CD14-positive monocyte (primary cell): Measurements from ENCODE around the gene GALNTL6. TPM values are rescaled to one million over a fixed set of nuclear protein-coding genes. Genes with fewer than 3 reads are reported as not detected.

Experiments
- DNase-seq, 3 donors: peaks; one replicate each; pipeline ENCODE4 v3.0.0-alpha.2; 2011 to 2022
- H2AFZ ChIP-seq: 2 replicates; pipeline ENCODE4 v1.6.0; 2012; ENCODE audit warnings: mild to moderate bottlenecking, low read depth, low read length, inconsistent platforms; ENCODE audit not compliant: insufficient read depth, poor library complexity, severe bottlenecking
- H3K27ac ChIP-seq, 2 donors: 1 replicate in 1 of 2; 2 replicates in 1 of 2; pipeline ENCODE4 v1.5.1; 2012 to 2013; ENCODE audit warnings: low read length in 2 of 2, control low read depth in 1 of 2, inconsistent platforms in 1 of 2, low read depth in 1 of 2, mild to moderate bottlenecking in 1 of 2
- H3K27me3 ChIP-seq, 2 donors: one replicate each; pipeline versions ENCODE4 v1.6.0 to v1.6.1; 2011 to 2013; ENCODE audit warnings: low read length in 2 of 2; ENCODE audit not compliant: control insufficient read depth in 2 of 2, insufficient read depth in 2 of 2
- H3K36me3 ChIP-seq, 2 donors: replicated peaks in 1 of 2; 1 replicate in 1 of 2; 2 replicates in 1 of 2; pipeline versions ENCODE4 v1.5.1 to v1.6.1; 2012 to 2013; ENCODE audit warnings: low read length in 2 of 2, control low read depth in 1 of 2, inconsistent platforms in 1 of 2, mild to moderate bottlenecking in 1 of 2; ENCODE audit not compliant: insufficient read depth in 2 of 2, control insufficient read depth in 1 of 2
- H3K4me1 ChIP-seq, 2 donors: 1 replicate in 1 of 2; 2 replicates in 1 of 2; pipeline versions ENCODE4 v1.5.1 to v1.6.1; 2012 to 2013; ENCODE audit warnings: low read length in 2 of 2, control low read depth in 1 of 2, inconsistent platforms in 1 of 2, mild to moderate bottlenecking in 1 of 2, moderate library complexity in 1 of 2; ENCODE audit not compliant: insufficient read depth in 2 of 2, control insufficient read depth in 1 of 2
- H3K4me2 ChIP-seq: replicated peaks from 2 replicates; pipeline ENCODE3; 2012; ENCODE audit warnings: low read length, moderate library complexity, mild to moderate bottlenecking; ENCODE audit not compliant: poor library complexity, severe bottlenecking; ENCODE audit errors: extremely low read depth
- H3K4me3 ChIP-seq, 3 experiments: fragments of 200-600 bp in 1 of 3; sonication (generic) in 1 of 3; replicated peaks in 1 of 3; 1 replicate in 2 of 3; 2 replicates in 1 of 3; pipeline ENCODE4 v1.5.1; 2011 to 2013; ENCODE audit warnings: low read length in 3 of 3, mild to moderate bottlenecking in 3 of 3, control low read depth in 2 of 3, low read depth in 2 of 3, inconsistent platforms in 1 of 3, moderate library complexity in 1 of 3
- H3K79me2 ChIP-seq: 2 replicates; pipeline ENCODE4 v1.6.0; 2012; ENCODE audit warnings: mild to moderate bottlenecking, control low read depth, inconsistent platforms, low read length, moderate library complexity; ENCODE audit not compliant: insufficient read depth
- H3K9ac ChIP-seq: 2 replicates; pipeline ENCODE4 v1.6.0; 2017; ENCODE audit warnings: low read length, mild to moderate bottlenecking; ENCODE audit not compliant: insufficient read depth, poor library complexity, severe bottlenecking
- H3K9me3 ChIP-seq, 2 donors: replicated peaks in 1 of 2; 1 replicate in 1 of 2; 2 replicates in 1 of 2; pipeline versions ENCODE4 v1.5.1 to v1.6.1; 2012 to 2013; ENCODE audit warnings: low read length in 2 of 2, control low read depth in 1 of 2; ENCODE audit not compliant: control insufficient read depth in 1 of 2, insufficient read depth in 1 of 2
- H4K20me1 ChIP-seq: 2 replicates; pipeline ENCODE4 v1.6.0; 2012; ENCODE audit warnings: mild to moderate bottlenecking, low read length, control low read depth, moderate library complexity; ENCODE audit not compliant: insufficient read depth
- H3K27ac Mint-ChIP-seq, 7 donors: one replicate each; pipeline ENCODE4 v1.8.0; 2020; ENCODE audit warnings: mild to moderate bottlenecking in 7 of 7, mixed read lengths in 7 of 7, moderate library complexity in 6 of 7, inconsistent platforms in 2 of 7
- H3K27me3 Mint-ChIP-seq, 3 donors: one replicate each; pipeline ENCODE4 v1.8.0; 2021 to 2022; ENCODE audit warnings: low read depth in 3 of 3, mild to moderate bottlenecking in 3 of 3, mixed read lengths in 3 of 3, moderate library complexity in 3 of 3, inconsistent platforms in 1 of 3
- H3K36me3 Mint-ChIP-seq, 2 donors: one replicate each; pipeline ENCODE4 v1.8.0; 2020; ENCODE audit warnings: mixed read lengths in 2 of 2, inconsistent platforms in 1 of 2, mild to moderate bottlenecking in 1 of 2
- H3K4me1 Mint-ChIP-seq: one replicate; pipeline ENCODE4 v1.8.0; 2020; ENCODE audit warnings: mild to moderate bottlenecking, mixed read lengths
- H3K4me3 Mint-ChIP-seq, 2 donors: one replicate each; pipeline ENCODE4 v1.8.0; 2020; ENCODE audit warnings: mild to moderate bottlenecking in 2 of 2, mixed read lengths in 2 of 2, moderate library complexity in 1 of 2
- H3K9me3 Mint-ChIP-seq, 7 donors: one replicate each; pipeline ENCODE4 v1.8.0; 2020 to 2022; ENCODE audit warnings: mixed read lengths in 7 of 7, mild to moderate bottlenecking in 6 of 7, moderate library complexity in 6 of 7, inconsistent platforms in 2 of 7
- CTCF ChIP-seq: fragments of 200-600 bp; IDR thresholded peaks from one replicate; pipeline ENCODE4 v1.8.0; 2022; ENCODE audit warnings: antibody characterized with exemption, mild to moderate bottlenecking
- WGBS: methylation state at CpG from one replicate; pipeline ENCODE4 v1.1.5; 2013; ENCODE audit warnings: missing lambda C conversion rate; ENCODE audit not compliant: insufficient coverage; 5-methylcytosine and 5-hydroxymethylcytosine counted together
- intact Hi-C, 2 donors: fragments of 100-400 bp; cut with micrococcal nuclease; formaldehyde crosslinking; loops; one replicate each; pipeline versions ENCODE4 v1.15.0 to v1.15.1; 2023
- polyA plus RNA-seq, 3 donors: library from polyadenylated mRNA; depleted of rRNA in 1 of 3; unstranded in 2 of 3; stranded (reverse) in 1 of 3; fragments of 300-500 nt in 2 of 3; fragments of >200 nt in 1 of 3; fragmentation: Illumina TruSeq in 2 of 3; gene quantifications; 1 replicate in 2 of 3; 2 replicates in 1 of 3; pipeline ENCODE4 v1.2.3, GENCODE V29; 2012 to 2021

GALNTL6 gene
- polyA plus RNA-seq, 3 donors = 0.05 TPM; not detected in 2

GRCh38 chr4:172662113-172662512, 848.9 kb downstream of the GALNTL6 start:
- Histone ChIP-seq H4K20me1 (no peaks in the 10 kb centered on the region), H3K9ac (no peak overlapping the region), H3K27me3 (no peaks in the 10 kb centered on the region), H3K27ac (no peak overlapping the region), H3K4me3 (no peak overlapping the region), H3K4me2 (no peak overlapping the region), H3K9me3 (no peaks in the 10 kb centered on the region), H3K36me3 (no peaks in the 10 kb centered on the region), H3K4me1 (peaks cover 11 to 13% of the 10 kb centered on the region in 2 donors), H2AFZ (no peak overlapping the region), H3K79me2 (no peaks in the 10 kb centered on the region)
- H3K9me3 Mint-ChIP-seq = peaks cover 0 to 6% (median 2%) of the 10 kb centered on the region in 7 donors
- peaks cover 0 to 4% (median 0%) of the 10 kb centered on the region in 3 donors for H3K27me3 Mint-ChIP-seq
- peaks cover 11% of the 10 kb centered on the region for H3K4me1 Mint-ChIP-seq
- no peak for DNase-seq
- H3K36me3 Mint-ChIP-seq = no peaks in the 10 kb centered on the region
- intact Hi-C loops = no loop called here
- WGBS = no CpG with 5 or more reads among the region's 3 CpGs
- TF ChIP-seq CTCF = no peak
- no peak overlapping the region for H3K4me3 Mint-ChIP-seq
- H3K27ac Mint-ChIP-seq = no peak overlapping the region

- H4K20me1 ChIP-seq = no peaks in the 10 kb centered on the region
- intact Hi-C loops = no loop called here
- H3K27me3 Mint-ChIP-seq = peaks cover 0 to 4% (median 3%) of the 10 kb centered on the region in 3 donors
- no peak overlapping the region for H2AFZ ChIP-seq
- H3K27ac Mint-ChIP-seq = no peak overlapping the region
- H3K27me3 ChIP-seq = no peaks in the 10 kb centered on the region
- no peaks in the 10 kb centered on the region for H3K9me3 ChIP-seq
- peaks cover 11 to 13% of the 10 kb centered on the region in 2 donors for H3K4me1 ChIP-seq
- no peak for DNase-seq
- H3K9ac ChIP-seq = no peak overlapping the region
- peaks cover 11% of the 10 kb centered on the region for H3K4me1 Mint-ChIP-seq
- no peak overlapping the region for H3K27ac ChIP-seq
- H3K4me3 Mint-ChIP-seq = no peak overlapping the region
- WGBS = 83% methylated on average over 2 of the region's 6 CpGs
- H3K36me3 Mint-ChIP-seq = no peaks in the 10 kb centered on the region
- H3K79me2 ChIP-seq = no peaks in the 10 kb centered on the region
- no peak overlapping the region for H3K4me2 ChIP-seq
- peaks cover 0 to 7% (median 2%) of the 10 kb centered on the region in 7 donors for H3K9me3 Mint-ChIP-seq
- H3K4me3 ChIP-seq = no peak overlapping the region
- no peak for TF ChIP-seq CTCF
- no peaks in the 10 kb centered on the region for H3K36me3 ChIP-seq
Measured at GRCh38 chr4:172666711-172667368, 853.6 kb downstream of the GALNTL6 start.
